Measurements from ENCODE around the gene TMEM158. TPM values are rescaled to one million over a fixed set of nuclear protein-coding genes. Genes with fewer than 3 reads are reported as not detected.

Gene TMEM158
- total and polyA plus RNA-seq, 4 donors = 0.07 to 3.7 (median 0.08) TPM; not detected in 1

DNA sequence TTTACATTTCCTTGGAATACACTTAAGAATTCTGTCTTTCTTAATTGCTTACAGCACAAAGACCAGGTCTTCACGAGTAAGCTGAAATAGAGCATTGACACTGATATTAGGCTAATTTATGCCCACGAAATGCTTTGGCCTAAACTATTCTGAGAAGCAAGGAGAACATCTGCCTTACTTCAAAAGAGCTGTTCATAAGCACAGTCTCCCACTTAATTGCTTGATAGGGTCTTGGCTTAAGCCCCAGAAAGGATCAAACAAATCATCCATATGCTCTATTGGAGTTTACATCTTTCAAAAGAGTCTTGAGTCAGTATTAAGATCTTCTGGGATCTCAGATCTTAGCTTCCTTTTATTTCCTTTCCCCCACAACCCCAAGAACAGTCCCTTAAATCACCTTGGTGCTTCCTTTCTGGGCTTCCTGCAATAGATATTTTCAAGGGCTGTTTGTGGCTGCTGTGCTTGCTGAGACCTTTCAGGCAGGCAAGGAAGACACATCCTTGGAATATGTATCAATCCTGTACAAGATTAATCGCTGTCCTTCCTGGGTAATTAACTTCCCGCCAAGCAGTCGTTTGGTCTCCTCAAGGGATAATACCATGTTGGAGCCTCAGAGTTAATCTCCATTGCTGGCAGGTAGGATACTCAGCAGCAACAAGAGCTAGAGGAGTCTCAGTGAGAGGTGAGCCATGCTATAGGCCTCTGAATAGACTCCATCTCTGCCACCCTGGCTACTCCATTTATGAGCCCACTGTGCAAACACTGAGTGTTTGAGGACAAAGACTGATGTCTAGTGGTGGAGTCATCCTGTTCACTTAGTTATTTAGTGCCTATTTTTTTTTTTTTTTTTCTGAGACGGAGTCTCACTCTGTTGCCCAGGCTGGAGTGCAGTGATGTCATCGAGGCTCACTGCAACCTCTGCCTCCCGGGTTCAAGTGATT, 37.1 kb downstream of the TMEM158 start:
- H3K9me3 ChIP-seq (ENCODE audit: control insufficient read depth in 4 of 4, low read length in 3 of 4) = no peaks in the 10 kb centered on the region
- H3K4me3 ChIP-seq (ENCODE audit: low read depth in 1 of 3, low read length in 3 of 3) = no peak overlapping the region
- no peak for DNase-seq (ENCODE audit: low spot score)
- H3K4me1 ChIP-seq (ENCODE audit: control insufficient read depth in 4 of 4, insufficient read depth in 4 of 4, low read length in 3 of 4) = peaks cover 0 to 5% (median 1%) of the 10 kb centered on the region in 4 donors
- no peak overlapping the region for H3K27ac ChIP-seq (ENCODE audit: low read depth in 1 of 2, low read length in 2 of 2)
- H3K27me3 ChIP-seq (ENCODE audit: control insufficient read depth in 4 of 4, insufficient read depth in 4 of 4, low read length in 3 of 4) = no peaks in the 10 kb centered on the region
- no peak overlapping the region for H3K9ac ChIP-seq (ENCODE audit: low read depth in 1 of 2, low read length in 2 of 2)
- no peaks in the 10 kb centered on the region for H3K36me3 ChIP-seq (ENCODE audit: control insufficient read depth in 4 of 4, insufficient read depth in 3 of 4, low read depth in 1 of 4, low read length in 3 of 4)
- WGBS = 83% methylated on average over 8 of the region's 8 CpGs
- TF ChIP-seq EGR1 (IDR thresholded peaks at IDR 0.05; ENCODE audit: low read depth in 2 of 2) = no peak
- TF ChIP-seq GABPA (IDR thresholded peaks at IDR 0.05 in 1 of 2, conservative IDR thresholded peaks at IDR 0.05 in 1 of 2) = no peak
- TF ChIP-seq SP1 (IDR thresholded peaks at IDR 0.05) = no peak
- no peak for TF ChIP-seq YY1 (IDR thresholded peaks at IDR 0.05)
- TF ChIP-seq FOXA1 (IDR thresholded peaks at IDR 0.05) = no peak
- TF ChIP-seq, protein P1, sequence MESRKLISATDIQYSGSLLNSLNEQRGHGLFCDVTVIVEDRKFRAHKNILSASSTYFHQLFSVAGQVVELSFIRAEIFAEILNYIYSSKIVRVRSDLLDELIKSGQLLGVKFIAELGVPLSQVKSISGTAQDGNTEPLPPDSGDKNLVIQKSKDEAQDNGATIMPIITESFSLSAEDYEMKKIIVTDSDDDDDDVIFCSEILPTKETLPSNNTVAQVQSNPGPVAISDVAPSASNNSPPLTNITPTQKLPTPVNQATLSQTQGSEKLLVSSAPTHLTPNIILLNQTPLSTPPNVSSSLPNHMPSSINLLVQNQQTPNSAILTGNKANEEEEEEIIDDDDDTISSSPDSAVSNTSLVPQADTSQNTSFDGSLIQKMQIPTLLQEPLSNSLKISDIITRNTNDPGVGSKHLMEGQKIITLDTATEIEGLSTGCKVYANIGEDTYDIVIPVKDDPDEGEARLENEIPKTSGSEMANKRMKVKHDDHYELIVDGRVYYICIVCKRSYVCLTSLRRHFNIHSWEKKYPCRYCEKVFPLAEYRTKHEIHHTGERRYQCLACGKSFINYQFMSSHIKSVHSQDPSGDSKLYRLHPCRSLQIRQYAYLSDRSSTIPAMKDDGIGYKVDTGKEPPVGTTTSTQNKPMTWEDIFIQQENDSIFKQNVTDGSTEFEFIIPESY (IDR thresholded peaks at IDR 0.05) = no peak
- TF ChIP-seq NR2F2 (IDR thresholded peaks at IDR 0.05) = no peak
- no peak for TF ChIP-seq RAD21 (IDR thresholded peaks at IDR 0.05)
- no peak for TF ChIP-seq RXRA (IDR thresholded peaks at IDR 0.05)
- TF ChIP-seq HNF4G (IDR thresholded peaks at IDR 0.05) = no peak
- TF ChIP-seq, protein P2, sequence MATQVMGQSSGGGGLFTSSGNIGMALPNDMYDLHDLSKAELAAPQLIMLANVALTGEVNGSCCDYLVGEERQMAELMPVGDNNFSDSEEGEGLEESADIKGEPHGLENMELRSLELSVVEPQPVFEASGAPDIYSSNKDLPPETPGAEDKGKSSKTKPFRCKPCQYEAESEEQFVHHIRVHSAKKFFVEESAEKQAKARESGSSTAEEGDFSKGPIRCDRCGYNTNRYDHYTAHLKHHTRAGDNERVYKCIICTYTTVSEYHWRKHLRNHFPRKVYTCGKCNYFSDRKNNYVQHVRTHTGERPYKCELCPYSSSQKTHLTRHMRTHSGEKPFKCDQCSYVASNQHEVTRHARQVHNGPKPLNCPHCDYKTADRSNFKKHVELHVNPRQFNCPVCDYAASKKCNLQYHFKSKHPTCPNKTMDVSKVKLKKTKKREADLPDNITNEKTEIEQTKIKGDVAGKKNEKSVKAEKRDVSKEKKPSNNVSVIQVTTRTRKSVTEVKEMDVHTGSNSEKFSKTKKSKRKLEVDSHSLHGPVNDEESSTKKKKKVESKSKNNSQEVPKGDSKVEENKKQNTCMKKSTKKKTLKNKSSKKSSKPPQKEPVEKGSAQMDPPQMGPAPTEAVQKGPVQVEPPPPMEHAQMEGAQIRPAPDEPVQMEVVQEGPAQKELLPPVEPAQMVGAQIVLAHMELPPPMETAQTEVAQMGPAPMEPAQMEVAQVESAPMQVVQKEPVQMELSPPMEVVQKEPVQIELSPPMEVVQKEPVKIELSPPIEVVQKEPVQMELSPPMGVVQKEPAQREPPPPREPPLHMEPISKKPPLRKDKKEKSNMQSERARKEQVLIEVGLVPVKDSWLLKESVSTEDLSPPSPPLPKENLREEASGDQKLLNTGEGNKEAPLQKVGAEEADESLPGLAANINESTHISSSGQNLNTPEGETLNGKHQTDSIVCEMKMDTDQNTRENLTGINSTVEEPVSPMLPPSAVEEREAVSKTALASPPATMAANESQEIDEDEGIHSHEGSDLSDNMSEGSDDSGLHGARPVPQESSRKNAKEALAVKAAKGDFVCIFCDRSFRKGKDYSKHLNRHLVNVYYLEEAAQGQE (IDR thresholded peaks at IDR 0.05) = no peak
- no peak for TF ChIP-seq HNF4A (conservative IDR thresholded peaks at IDR 0.05)
- no peak for TF ChIP-seq JUND (IDR thresholded peaks at IDR 0.05)
- no peak for TF ChIP-seq TAF1 (conservative IDR thresholded peaks at IDR 0.05)
- no peak for TF ChIP-seq FOXA2 (IDR thresholded peaks at IDR 0.05)

DNA sequence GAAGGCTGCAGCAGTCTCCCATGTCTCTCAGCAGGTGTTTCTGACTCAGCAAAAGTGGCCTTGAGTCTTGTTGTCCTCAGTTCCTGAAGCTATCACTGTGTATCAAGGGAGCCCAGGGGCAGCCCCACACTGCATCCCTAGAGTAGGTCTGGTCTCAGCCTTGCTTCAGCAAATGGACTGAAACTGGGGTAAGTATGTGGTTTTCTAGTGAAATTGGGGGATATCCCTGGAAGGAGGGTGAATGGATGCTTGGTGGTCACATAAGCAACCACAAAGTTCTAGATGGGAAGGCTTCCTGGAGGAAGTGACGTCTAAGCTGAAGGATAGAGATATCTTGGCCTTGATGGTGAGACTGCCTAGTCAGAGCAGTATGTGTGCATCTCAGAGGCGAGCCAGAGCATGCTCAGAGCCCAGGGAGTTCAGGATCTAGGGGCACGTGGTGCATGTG, 38.4 kb downstream of the TMEM158 start:
- Histone ChIP-seq H3K27me3 (ENCODE audit: control insufficient read depth in 4 of 4, insufficient read depth in 4 of 4, low read length in 3 of 4) (no peaks in the 10 kb centered on the region), H3K27ac (ENCODE audit: low read depth in 1 of 2, low read length in 2 of 2) (no peak overlapping the region), H3K4me1 (ENCODE audit: control insufficient read depth in 4 of 4, insufficient read depth in 4 of 4, low read length in 3 of 4) (peaks cover 0 to 5% (median 1%) of the 10 kb centered on the region in 4 donors), H3K9me3 (ENCODE audit: control insufficient read depth in 4 of 4, low read length in 3 of 4) (no peaks in the 10 kb centered on the region), H3K36me3 (ENCODE audit: control insufficient read depth in 4 of 4, insufficient read depth in 3 of 4, low read depth in 1 of 4, low read length in 3 of 4) (no peaks in the 10 kb centered on the region), H3K9ac (ENCODE audit: low read depth in 1 of 2, low read length in 2 of 2) (no peak overlapping the region), H3K4me3 (ENCODE audit: low read depth in 1 of 3, low read length in 3 of 3) (no peak overlapping the region)
- TF ChIP-seq RXRA (IDR thresholded peaks at IDR 0.05) = no peak
- no peak for TF ChIP-seq NR2F2 (IDR thresholded peaks at IDR 0.05)
- no peak for TF ChIP-seq RAD21 (IDR thresholded peaks at IDR 0.05)
- 77% methylated on average over 3 of the region's 3 CpGs for WGBS
- DNase-seq (ENCODE audit: low spot score) = no peak
